Islet precursor cell (in vitro differentiated cells): ENCODE measurements around the gene STAMBPL1.

Experiments
- DNase-seq: peaks from one replicate; pipeline ENCODE4 v3.0.0-alpha.2; 2018

Gene STAMBPL1

DNA sequence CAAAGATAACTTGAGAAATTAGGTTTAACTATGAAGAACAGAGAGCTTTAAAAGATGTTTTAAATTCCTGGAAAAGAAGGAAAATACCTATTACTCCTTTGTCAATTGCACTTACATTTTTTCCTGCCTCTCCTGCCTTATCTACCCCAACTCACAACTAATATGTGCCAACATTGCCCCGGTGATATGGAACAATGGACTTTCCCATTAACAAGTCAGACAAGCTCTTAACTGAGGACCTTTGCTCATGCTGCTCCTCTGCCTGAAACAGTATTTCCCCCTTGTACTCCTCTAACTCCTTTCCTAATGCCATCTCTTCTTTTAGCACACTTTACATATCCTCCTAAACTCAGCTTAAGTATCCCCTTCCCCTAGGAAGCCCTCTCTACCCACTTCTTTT lies 77.3 kb downstream of the STAMBPL1 start:
- DNase-seq = no peak

DNA sequence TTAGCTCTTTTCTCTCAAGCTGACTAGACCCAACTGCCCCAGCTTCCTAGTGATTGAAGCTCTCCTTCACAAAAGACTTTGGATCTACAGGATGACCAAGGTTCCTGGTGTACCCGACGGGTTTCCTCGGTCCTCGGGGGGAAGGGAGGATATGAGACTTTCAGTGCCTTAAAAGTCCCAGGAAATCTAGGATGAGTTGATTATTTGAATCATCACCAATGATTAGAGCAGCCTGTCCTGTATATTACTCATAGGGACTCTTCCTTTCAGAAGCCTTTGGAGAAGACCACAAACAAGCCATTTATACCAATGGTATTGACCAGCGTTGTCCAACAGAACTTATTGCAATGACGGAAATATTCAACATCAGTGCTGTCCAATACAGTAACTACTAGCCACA lies 78.7 kb downstream of the STAMBPL1 start:
- no peak for DNase-seq

DNA sequence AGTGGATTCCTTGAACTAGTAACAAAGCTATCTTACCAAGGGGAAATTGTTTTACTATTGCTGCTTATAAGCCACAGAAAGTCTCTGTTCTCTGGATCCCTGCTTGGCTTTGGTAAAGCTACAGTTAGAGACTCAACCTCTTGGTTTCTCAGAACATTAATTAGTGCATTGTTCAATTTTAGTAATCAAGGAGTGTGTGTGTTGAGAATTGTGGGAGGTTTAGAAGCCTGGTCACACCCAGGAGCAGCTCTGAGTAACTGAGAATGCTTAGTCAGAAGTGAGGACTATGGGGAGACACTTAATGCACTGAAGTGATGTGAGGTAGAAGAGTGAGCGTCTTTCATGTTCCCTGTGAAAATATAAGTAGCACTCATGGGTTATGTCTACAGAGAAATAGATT lies 80.8 kb downstream of the STAMBPL1 start:
- no peak for DNase-seq

DNA sequence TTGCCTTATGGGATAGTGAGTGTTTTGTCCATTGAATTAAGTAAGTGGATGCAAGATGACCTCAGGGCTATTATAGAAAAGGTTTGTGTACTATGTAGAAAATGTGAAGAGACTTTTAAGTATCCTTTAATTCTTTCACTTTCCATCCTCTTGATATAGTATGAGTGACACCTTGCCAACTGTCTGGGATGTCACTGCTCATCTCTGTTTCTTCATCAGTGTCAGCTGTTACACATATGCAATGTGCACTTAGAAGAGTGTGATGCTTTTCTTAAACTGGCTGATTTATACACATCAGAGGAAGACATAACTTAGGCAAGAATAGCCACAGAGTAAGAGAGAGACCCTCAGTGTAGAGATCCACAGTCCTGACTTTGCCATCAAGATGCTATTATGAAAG lies 81.2 kb downstream of the STAMBPL1 start:
- DNase-seq = no peak

DNA sequence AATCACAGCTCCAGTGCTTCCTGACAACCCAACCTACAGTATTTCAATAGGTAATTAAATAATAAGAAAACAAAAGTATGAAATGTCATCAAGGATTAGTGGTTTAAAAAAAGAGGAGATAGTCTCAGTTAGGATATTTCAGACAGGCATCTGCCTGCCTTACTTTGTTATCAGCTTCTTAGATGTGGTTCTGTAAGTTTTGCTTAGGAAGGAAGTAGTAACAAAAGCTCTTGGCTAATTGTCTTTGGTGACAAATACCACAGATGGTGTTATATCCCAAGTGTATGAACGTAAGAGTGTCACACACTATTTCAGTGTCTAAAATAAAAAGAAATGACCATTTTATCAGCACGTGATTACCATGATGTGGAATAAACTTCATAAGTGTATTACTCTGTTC lies 82.3 kb downstream of the STAMBPL1 start:
- no peak for DNase-seq

DNA sequence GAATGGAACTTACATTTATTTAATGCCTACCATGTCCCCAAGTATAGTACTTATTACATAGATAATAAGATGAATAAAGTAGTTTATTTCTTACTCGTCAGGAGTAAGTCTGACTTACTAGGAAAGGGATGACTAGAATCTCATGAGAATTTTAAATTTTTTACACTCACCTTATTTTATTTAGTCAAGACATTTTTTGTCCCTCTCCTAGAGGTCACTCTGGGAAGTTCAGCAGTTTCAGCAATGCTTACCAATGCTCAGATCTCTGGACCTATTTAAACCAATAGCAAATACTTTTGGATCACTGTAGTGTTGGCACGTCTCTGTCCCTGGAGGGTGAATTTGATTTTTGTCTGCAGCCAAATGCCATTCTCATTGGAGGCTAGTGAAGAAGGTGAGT lies 83.3 kb downstream of the STAMBPL1 start:
- DNase-seq = no peak

DNA sequence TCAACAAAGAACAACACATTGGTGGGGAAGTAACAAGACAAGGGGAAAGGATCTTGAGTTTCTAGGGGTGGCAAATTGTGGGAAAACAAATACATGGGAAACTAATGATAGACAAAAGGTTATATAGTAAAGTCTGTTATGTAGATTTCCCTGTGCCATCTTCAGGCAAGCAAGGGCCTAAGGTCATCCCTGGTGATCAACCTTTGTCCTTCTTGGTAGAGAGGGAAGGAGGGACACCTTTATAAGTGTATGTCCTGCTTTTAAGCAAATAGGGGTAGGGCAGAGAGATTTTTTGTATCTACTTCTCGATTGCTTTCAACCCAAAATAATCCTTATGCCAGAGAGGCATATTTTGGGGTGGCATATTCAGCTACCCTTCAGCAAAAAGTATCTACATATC lies 84.3 kb downstream of the STAMBPL1 start:
- DNase-seq = no peak

DNA sequence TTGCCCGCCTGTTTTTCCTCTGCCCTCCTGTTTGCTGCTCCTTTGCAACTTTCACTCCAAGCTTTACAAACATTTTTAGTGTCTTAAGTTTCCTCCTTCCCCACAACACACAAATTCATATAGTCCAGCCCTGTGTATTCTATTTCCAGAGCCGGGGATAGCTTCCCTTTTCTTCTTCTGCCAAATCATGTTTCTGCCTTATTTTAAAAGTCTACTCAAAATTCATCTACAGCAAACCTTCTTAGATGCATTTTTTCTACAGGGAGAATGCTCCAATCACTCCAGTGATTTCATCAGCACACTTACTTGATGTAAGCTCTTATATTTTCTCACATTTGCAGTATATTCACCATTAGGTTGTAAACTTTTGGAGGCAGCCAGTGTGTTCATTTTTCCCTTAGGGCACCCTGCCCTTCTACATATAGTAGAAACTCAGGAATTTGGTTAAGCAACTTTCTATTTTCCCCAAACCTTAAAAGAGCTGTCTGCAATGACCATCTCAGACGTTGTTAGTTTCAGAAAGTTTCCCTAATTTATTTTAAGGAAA lies 84.9 kb downstream of the STAMBPL1 start:
- DNase-seq = no peak

DNA sequence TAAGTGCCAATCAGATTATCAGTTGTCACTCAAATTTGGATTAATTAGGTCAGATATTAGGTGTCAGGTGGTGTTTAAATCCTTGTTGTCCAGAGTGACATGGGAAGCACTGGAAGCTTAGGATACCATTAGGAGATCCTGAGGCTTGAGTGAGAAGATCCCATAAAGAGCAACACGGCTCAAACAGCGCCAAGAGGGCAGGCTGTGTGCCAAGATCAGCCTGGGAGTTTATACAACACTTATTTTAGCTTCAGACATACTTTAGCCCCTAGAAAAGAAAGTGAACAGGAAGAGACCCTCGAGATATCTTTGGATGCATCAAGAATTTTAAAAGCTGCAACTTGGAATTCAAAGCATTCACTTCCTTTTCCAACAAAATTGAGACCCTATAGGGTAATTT lies 86.8 kb downstream of the STAMBPL1 start:
- DNase-seq = no peak

DNA sequence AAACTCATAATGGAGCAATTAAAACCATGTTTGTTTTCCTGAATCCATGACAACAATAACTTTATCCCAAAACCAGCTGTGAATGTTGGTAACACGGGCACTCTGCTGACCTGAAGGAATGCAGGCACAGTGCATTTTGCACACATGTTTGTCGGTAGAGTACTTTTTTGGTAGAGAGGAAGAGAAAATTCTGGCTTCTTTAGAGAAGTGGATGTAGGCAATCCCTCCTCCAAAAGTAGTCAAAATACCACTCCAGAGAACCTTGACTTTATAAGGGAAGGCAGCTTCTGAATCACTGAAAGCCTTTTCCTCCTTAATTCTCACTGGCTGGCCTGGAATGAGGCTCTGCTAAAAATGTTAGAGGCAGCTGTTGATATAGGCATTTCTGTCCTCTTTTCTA lies 88.3 kb downstream of the STAMBPL1 start:
- no peak for DNase-seq

DNA sequence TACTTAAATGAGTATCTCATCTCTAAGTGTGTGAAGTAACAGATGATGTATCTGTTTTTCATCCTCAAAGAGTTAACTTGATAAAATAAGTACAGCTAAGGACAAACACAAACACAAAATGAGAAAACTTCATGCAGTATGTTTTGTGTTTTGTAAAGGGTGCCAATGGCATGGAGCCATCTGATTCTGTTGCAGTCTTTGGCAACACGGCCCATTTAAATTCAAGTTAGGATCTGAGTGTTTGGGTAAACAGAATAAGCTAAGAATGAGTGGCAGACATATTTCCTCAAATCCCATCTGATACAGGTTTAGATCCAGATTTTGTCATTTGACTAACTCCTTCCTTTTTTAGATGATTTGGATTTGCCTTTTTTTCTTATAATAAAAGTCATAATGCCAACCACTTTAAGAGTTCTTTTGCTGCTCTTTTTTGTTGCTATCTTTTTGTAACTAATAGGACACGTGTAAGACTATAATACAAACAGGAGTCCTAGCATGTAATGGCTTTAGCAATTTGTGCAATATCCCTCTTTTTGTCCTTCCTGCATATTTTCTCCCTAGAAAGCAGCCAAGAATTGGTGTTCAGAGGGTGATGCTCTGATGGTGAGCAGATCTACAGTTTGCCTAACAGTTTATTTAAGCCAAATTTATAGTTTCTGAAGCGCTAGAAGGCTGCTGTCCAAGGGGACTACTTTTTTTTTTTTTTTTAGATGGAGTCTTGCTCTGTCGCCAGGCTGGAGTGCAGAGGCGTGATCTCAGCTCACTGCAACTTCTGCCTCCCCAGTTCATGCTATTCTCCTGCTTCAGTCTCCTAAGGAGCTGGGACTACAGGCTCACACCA lies 91.4 kb downstream of the STAMBPL1 start:
- no peak for DNase-seq
